HCT116 (cell line): Measurements from ENCODE around the gene PCDH18. TPM values are rescaled to one million over a fixed set of nuclear protein-coding genes. Genes with fewer than 3 reads are reported as not detected.

Experiments
- ATAC-seq: fragments of 200-7000 bp; cut with Tn5 transposase; 2 replicates; pipeline ENCODE4 v1.9.1; 2020; ENCODE audit warnings: mild to moderate bottlenecking, moderate library complexity
- BruUV-seq: library from RNA; stranded (reverse); fragments of 400-500 nt; replicated peaks from 2 replicates; lab custom pipeline; 2021; lab: Mats Ljungman, UMichigan
- CTCF ChIA-PET: fragments of 300-600 bp; sonication (Branson Sonifier 250); formaldehyde crosslinking; loops from one replicate; lab custom pipeline; 2021; ENCODE audit warnings: antibody characterized with exemption; lab: Charles Lee
- POLR2A ChIA-PET: fragments of 300-600, 350-600 bp; sonication (Branson Sonifier 250); formaldehyde crosslinking; loops from one replicate; lab custom pipeline; 2021; ENCODE audit warnings: antibody characterized with exemption; lab: Charles Lee
- RAD21 ChIA-PET, 2 experiments: fragments of 300-600 bp; sonication (Branson Sonifier 250); formaldehyde crosslinking; loops; one replicate each; lab custom pipeline; 2023; ENCODE audit warnings: low total read pairs in 2 of 2; ENCODE audit not compliant: uncharacterized antibody in 2 of 2, unreplicated experiment in 2 of 2, low non-redundant PET in 1 of 2; lab: Charles Lee
- DNase-seq: peaks from one replicate; pipeline ENCODE4 v3.0.0-alpha.2; 2010; ENCODE audit warnings: low read depth, low spot score
- H2AFZ ChIP-seq: fragments of 200-600 bp; shearing (Covaris generic), sonication (generic); 2 replicates; pipeline ENCODE4 v1.6.1; 2017; ENCODE audit warnings: low read depth, mixed run types, mixed read lengths, antibody characterized with exemption, low read length; ENCODE audit not compliant: poor library complexity, severe bottlenecking
- H3K27ac ChIP-seq: 2 replicates; pipeline ENCODE4 v1.5.1; 2012; ENCODE audit warnings: low read depth, low read length
- H3K27me3 ChIP-seq: fragments of 200-600 bp; sonication (generic); 2 replicates; pipeline ENCODE4 v1.6.1; 2016; ENCODE audit warnings: mixed run types, low read length, mixed read lengths; ENCODE audit not compliant: insufficient read depth
- H3K36me3 ChIP-seq, 2 experiments: fragments of 200-500 bp in 1 of 2; fragments of 200-600 bp in 1 of 2; sonication (Bioruptor generic) in 1 of 2; sonication (generic) in 1 of 2; 2 replicates each; pipeline versions ENCODE4 v1.5.1 to v1.6.1; 2014 to 2016; ENCODE audit warnings: low read length in 2 of 2, inconsistent platforms in 1 of 2, mixed read lengths in 1 of 2, mixed run types in 1 of 2; ENCODE audit not compliant: insufficient read depth in 2 of 2, control insufficient read depth in 1 of 2
- H3K4me1 ChIP-seq, 2 experiments: fragments of 200-600 bp in 1 of 2; sonication (generic) in 1 of 2; 2 replicates each; pipeline versions ENCODE4 v1.5.1 to v1.6.1; 2012 to 2017; ENCODE audit warnings: low read length in 2 of 2, inconsistent platforms in 1 of 2, mild to moderate bottlenecking in 1 of 2, mixed read lengths in 1 of 2, mixed run types in 1 of 2, moderate library complexity in 1 of 2; ENCODE audit not compliant: insufficient read depth in 2 of 2, control insufficient read depth in 1 of 2
- H3K4me2 ChIP-seq: fragments of 200-600 bp; sonication (generic); 2 replicates; pipeline ENCODE4 v1.6.1; 2017; ENCODE audit warnings: mixed run types, low read length, mixed read lengths
- H3K4me3 ChIP-seq, 2 experiments: fragments of 200-600 bp in 1 of 2; sonication (generic) in 1 of 2; replicated peaks in 1 of 2; 2 replicates each; pipeline ENCODE4 v1.5.1; 2011 to 2016; ENCODE audit warnings: low read length in 2 of 2, control low read depth in 1 of 2, low read depth in 1 of 2, mild to moderate bottlenecking in 1 of 2, mixed read lengths in 1 of 2, mixed run types in 1 of 2
- H3K79me2 ChIP-seq: fragments of 200-600 bp; sonication (generic); 2 replicates; pipeline ENCODE4 v1.6.1; 2017; ENCODE audit warnings: mild to moderate bottlenecking, mixed run types, low read length, moderate library complexity, mixed read lengths; ENCODE audit not compliant: insufficient read depth
- H3K9ac ChIP-seq: fragments of 200-600 bp; sonication (generic); 2 replicates; pipeline ENCODE4 v1.6.1; 2016; ENCODE audit warnings: low read length, mixed read lengths
- H3K9me2 ChIP-seq: fragments of 200-600 bp; sonication (generic), shearing (Covaris generic); 2 replicates; pipeline ENCODE4 v1.6.1; 2017; ENCODE audit warnings: mixed run types, mild to moderate bottlenecking, moderate library complexity; ENCODE audit not compliant: insufficient read depth
- H3K9me3 ChIP-seq, 2 experiments: fragments of 200-500 bp in 1 of 2; fragments of 200-600 bp in 1 of 2; sonication (Bioruptor generic) in 1 of 2; sonication (generic) in 1 of 2; 2 replicates each; pipeline ENCODE4 v1.6.1; 2014 to 2017; ENCODE audit warnings: low read length in 2 of 2, mixed read lengths in 2 of 2, inconsistent platforms in 1 of 2, low read depth in 1 of 2, mild to moderate bottlenecking in 1 of 2, mixed run types in 1 of 2, moderate library complexity in 1 of 2; ENCODE audit not compliant: control insufficient read depth in 1 of 2, insufficient read depth in 1 of 2
- H4K20me1 ChIP-seq: fragments of 200-600 bp; sonication (generic), shearing (Covaris generic); 2 replicates; pipeline ENCODE4 v1.6.1; 2017; ENCODE audit warnings: mixed run types, mild to moderate bottlenecking, moderate library complexity; ENCODE audit not compliant: insufficient read depth
- CTCF ChIP-seq, 3 experiments: fragments of 200-600 bp in 1 of 3; sonication (generic) in 1 of 3; IDR thresholded peaks in 2 of 3; conservative IDR thresholded peaks in 1 of 3; 2 replicates each; pipeline ENCODE4 v1.5.1; 2012 to 2017; ENCODE audit warnings: low read depth in 2 of 3, low read length in 2 of 3, antibody characterized with exemption in 1 of 3, borderline replicate concordance in 1 of 3, control low read depth in 1 of 3, mild to moderate bottlenecking in 1 of 3, mixed read lengths in 1 of 3, mixed run types in 1 of 3, moderate library complexity in 1 of 3; ENCODE audit not compliant: insufficient read depth in 1 of 3
- EGR1 ChIP-seq: IDR thresholded peaks from 2 replicates; pipeline ENCODE4 v1.6.1; 2012; ENCODE audit warnings: low read depth
- ELF1 ChIP-seq: IDR thresholded peaks from 2 replicates; pipeline ENCODE4 v1.6.1; 2012; ENCODE audit warnings: low read depth, borderline replicate concordance
- EZH2phosphoT487 ChIP-seq: fragments of 200-600 bp; IDR thresholded peaks from 2 replicates; pipeline ENCODE4 v1.6.1; 2018; ENCODE audit warnings: antibody characterized with exemption, borderline replicate concordance
- FOSL1 ChIP-seq: IDR thresholded peaks from 2 replicates; pipeline ENCODE4 v1.6.1; 2012; ENCODE audit warnings: low read depth
- POLR2AphosphoS5 ChIP-seq: IDR thresholded peaks from 2 replicates; pipeline ENCODE4 v1.6.1; 2011; ENCODE audit warnings: mild to moderate bottlenecking, low read depth, low read length, moderate library complexity
- RAD21 ChIP-seq: IDR thresholded peaks from 2 replicates; pipeline ENCODE4 v1.6.1; 2012; ENCODE audit warnings: low read depth, mild to moderate bottlenecking
- SIN3A ChIP-seq: IDR thresholded peaks from 2 replicates; pipeline ENCODE4 v1.6.1; 2012; ENCODE audit warnings: low read depth
- TCF7L2 ChIP-seq: IDR thresholded peaks from 2 replicates; pipeline ENCODE4 v1.7.0; 2011; ENCODE audit warnings: borderline replicate concordance, inconsistent platforms; ENCODE audit not compliant: insufficient read depth, insufficient read length; ENCODE audit errors: extremely low read depth
- YY1 ChIP-seq: IDR thresholded peaks from 2 replicates; pipeline ENCODE4 v1.6.1; 2011; ENCODE audit warnings: low read length, low read depth, moderate library complexity, mild to moderate bottlenecking; ENCODE audit not compliant: insufficient replicate concordance; ENCODE audit errors: extremely low read depth
- ZFX ChIP-seq: fragments of 450-650 bp; IDR thresholded peaks from 2 replicates; pipeline ENCODE4 v1.6.1; 2017
- intact Hi-C: fragments of 100-400 bp; cut with micrococcal nuclease; formaldehyde crosslinking; loops from 2 replicates; pipeline ENCODE4 v1.10.0; 2022
- total RNA-seq: library from RNA; stranded (reverse); gene quantifications from one replicate; pipeline ENCODE4 v1.2.1, GENCODE V29; 2021; ENCODE audit not compliant: unreplicated experiment
- TF ChIP-seq, protein P1 (sequence below): IDR thresholded peaks from 2 replicates; pipeline ENCODE4 v1.6.1; 2012
- TF ChIP-seq, protein P2 (sequence below): IDR thresholded peaks from 2 replicates; pipeline ENCODE4 v1.6.1; 2011; ENCODE audit warnings: mild to moderate bottlenecking, low read length, moderate library complexity; ENCODE audit not compliant: insufficient replicate concordance; ENCODE audit errors: extremely low read depth
- TF ChIP-seq, protein P3 (sequence below): IDR thresholded peaks from 2 replicates; pipeline ENCODE4 v1.6.1; 2012

PCDH18 gene
- total RNA-seq, 1 experiment from 2014 or later: 0.17 TPM

DNA sequence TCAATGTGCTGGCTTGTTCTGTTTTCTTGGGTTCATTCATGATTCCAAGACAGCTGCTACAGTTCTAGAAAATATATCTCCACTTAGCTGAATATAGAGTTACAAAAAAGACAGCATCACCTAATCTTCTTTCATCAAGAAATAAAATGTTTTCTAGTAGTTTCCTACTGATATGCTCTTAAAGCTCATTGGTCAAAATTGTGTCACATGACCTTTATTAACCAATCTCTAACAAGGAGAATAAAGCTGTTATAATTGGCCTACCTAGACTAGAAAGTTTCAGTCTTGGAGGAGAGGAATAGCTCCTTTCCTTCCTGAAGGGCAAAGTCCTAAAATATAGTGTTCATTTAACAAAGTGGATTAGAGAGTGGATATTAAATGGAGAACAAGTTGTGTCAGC is 8.1 kb upstream of the PCDH18 start:
- Histone ChIP-seq H3K36me3 (no peaks in the 10 kb centered on the region), H3K27me3 (no peaks in the 10 kb centered on the region)
- RAD21 ChIA-PET: no interaction called here

More for the DNA sequence above, 8.1 kb upstream of the PCDH18 start:
- H3K9me3 ChIP-seq: no peaks in the 10 kb centered on the region
- H3K4me1 ChIP-seq: peaks cover 0 to under 1% of the 10 kb centered on the region in 2 experiments; a peak in 2 of 4 replicates
- no TSS peak for BruUV-seq
- H4K20me1 ChIP-seq: no peaks in the 10 kb centered on the region
- TF ChIP-seq, protein P1, sequence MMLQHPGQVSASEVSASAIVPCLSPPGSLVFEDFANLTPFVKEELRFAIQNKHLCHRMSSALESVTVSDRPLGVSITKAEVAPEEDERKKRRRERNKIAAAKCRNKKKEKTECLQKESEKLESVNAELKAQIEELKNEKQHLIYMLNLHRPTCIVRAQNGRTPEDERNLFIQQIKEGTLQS: no peak
- TF ChIP-seq, protein P2, sequence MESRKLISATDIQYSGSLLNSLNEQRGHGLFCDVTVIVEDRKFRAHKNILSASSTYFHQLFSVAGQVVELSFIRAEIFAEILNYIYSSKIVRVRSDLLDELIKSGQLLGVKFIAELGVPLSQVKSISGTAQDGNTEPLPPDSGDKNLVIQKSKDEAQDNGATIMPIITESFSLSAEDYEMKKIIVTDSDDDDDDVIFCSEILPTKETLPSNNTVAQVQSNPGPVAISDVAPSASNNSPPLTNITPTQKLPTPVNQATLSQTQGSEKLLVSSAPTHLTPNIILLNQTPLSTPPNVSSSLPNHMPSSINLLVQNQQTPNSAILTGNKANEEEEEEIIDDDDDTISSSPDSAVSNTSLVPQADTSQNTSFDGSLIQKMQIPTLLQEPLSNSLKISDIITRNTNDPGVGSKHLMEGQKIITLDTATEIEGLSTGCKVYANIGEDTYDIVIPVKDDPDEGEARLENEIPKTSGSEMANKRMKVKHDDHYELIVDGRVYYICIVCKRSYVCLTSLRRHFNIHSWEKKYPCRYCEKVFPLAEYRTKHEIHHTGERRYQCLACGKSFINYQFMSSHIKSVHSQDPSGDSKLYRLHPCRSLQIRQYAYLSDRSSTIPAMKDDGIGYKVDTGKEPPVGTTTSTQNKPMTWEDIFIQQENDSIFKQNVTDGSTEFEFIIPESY: no peak
- TF ChIP-seq EGR1: no peak
- TF ChIP-seq TCF7L2: no peak
- no peak for TF ChIP-seq POLR2AphosphoS5
- no peak for TF ChIP-seq FOSL1
- TF ChIP-seq, protein P3, sequence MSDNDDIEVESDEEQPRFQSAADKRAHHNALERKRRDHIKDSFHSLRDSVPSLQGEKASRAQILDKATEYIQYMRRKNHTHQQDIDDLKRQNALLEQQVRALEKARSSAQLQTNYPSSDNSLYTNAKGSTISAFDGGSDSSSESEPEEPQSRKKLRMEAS: no peak
- TF ChIP-seq EZH2phosphoT487: no peak
- TF ChIP-seq SIN3A: no peak
- no peak for TF ChIP-seq CTCF (IDR thresholded peaks at IDR 0.05 in 2 of 3, conservative IDR thresholded peaks at IDR 0.05 in 1 of 3; ENCODE audit: borderline replicate concordance in 1 of 3, insufficient read depth in 1 of 3, low read depth in 2 of 3, low read length in 2 of 3)
- no peak for TF ChIP-seq YY1
- no peak for TF ChIP-seq ELF1
- no peak for TF ChIP-seq RAD21
- TF ChIP-seq ZFX: no peak
- no peaks in the 10 kb centered on the region for H3K79me2 ChIP-seq
- no peaks in the 10 kb centered on the region for H3K9me2 ChIP-seq
- ChIA-PET POLR2A (no interaction called here), CTCF (no interaction called here)
- H3K27ac ChIP-seq: no peak overlapping the region
- ATAC-seq (no peak), DNase-seq (no peak)
- no peak overlapping the region for H3K9ac ChIP-seq
- no peak overlapping the region for H3K4me2 ChIP-seq
- H3K4me3 ChIP-seq: no peak overlapping the region
- no peak overlapping the region for H2AFZ ChIP-seq
- intact Hi-C loops: no loop called here
